ENCODE measurements around the gene KCTD16.

KCTD16 gene

GRCh38 chr5:144207875-144208444 lies 37.3 kb downstream of the KCTD16 start:
- no peak for DNase-seq (ENCODE audit: low read depth in 2 of 2)

- DNase-seq (ENCODE audit: low read depth in 2 of 2): no peak
Observed at GRCh38 chr5:144209361-144209760, 38.7 kb downstream of the KCTD16 start.

GRCh38 chr5:144210655-144211054 lies 40.0 kb downstream of the KCTD16 start:
- DNase-seq (ENCODE audit: low read depth in 2 of 2): no peak

- DNase-seq (ENCODE audit: low read depth in 2 of 2): no peak
Observed at GRCh38 chr5:144219869-144220268, 49.2 kb downstream of the KCTD16 start.

GRCh38 chr5:144227363-144227999 lies 56.8 kb downstream of the KCTD16 start:
- DNase-seq (ENCODE audit: low read depth in 2 of 2): no peak

- DNase-seq (ENCODE audit: low read depth in 2 of 2): no peak
Observed at GRCh38 chr5:144230806-144231205, 60.1 kb downstream of the KCTD16 start.

GRCh38 chr5:144232285-144232684 lies 61.6 kb downstream of the KCTD16 start:
- no peak for DNase-seq (ENCODE audit: low read depth in 2 of 2)

GRCh38 chr5:144236499-144236898 lies 65.8 kb downstream of the KCTD16 start:
- DNase-seq (ENCODE audit: low read depth in 2 of 2): no peak

- no peak for DNase-seq (ENCODE audit: low read depth in 2 of 2)
Observed at GRCh38 chr5:144237851-144238250, 67.2 kb downstream of the KCTD16 start.

DNA sequence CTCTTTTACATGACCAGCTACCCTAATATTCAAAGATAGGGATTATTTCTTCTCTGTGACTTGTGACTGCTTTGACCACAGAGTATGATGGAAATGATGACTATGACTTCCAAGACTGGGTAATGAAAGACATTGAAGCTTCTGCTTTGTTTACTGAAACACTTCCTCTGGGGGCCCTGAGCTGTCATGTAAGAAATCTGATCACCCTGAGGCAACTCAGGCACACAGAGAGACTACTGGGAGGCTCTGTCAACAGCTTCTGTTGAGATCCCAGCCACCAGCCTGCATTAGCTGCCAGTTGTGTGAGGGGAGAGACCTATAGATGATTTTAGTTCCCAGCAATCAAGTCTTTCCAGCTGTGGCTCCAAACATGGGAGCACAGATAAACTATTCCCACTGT lies 76.5 kb downstream of the KCTD16 start:
- DNase-seq (ENCODE audit: low read depth in 2 of 2): no peak

GRCh38 chr5:144248015-144248414 lies 77.3 kb downstream of the KCTD16 start:
- no peak for DNase-seq (ENCODE audit: low read depth in 2 of 2)

- DNase-seq (ENCODE audit: low read depth in 2 of 2): no peak
Observed at GRCh38 chr5:144249755-144250464, 79.2 kb downstream of the KCTD16 start.

GRCh38 chr5:144254552-144254951 lies 83.9 kb downstream of the KCTD16 start:
- no peak for DNase-seq (ENCODE audit: low read depth in 2 of 2)

- DNase-seq (ENCODE audit: low read depth in 2 of 2): no peak
Observed at GRCh38 chr5:144260121-144260520, 89.4 kb downstream of the KCTD16 start.

GRCh38 chr5:144265643-144266247 lies 95.1 kb downstream of the KCTD16 start:
- DNase-seq (ENCODE audit: low read depth in 2 of 2): no peak

- no peak for DNase-seq (ENCODE audit: low read depth in 2 of 2)
Observed at GRCh38 chr5:144267961-144268513, 97.4 kb downstream of the KCTD16 start.

GRCh38 chr5:144273232-144274027 lies 102.8 kb downstream of the KCTD16 start:
- no peak for DNase-seq (ENCODE audit: low read depth in 2 of 2)

DNA sequence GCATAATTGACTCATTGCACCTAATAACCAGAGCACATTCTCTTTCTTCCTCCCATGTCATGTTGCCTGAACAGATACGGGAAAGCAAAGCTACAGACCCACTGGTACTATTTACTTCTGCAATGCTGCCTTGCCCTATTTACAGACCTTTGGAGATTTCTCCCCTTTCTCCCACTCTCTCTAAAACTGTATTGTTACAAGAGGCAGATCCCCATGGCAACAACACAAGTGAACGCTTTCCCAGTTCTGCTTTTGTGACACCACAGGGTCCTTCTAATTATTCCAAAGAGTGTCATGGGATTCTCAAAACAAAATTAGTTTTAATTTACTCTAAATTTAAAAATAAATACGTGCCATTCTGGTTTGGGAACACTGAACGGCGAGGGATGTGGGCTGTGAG lies 104.7 kb downstream of the KCTD16 start:
- no peak for DNase-seq (ENCODE audit: low read depth in 2 of 2)

- DNase-seq (ENCODE audit: low read depth in 2 of 2): no peak
Observed at GRCh38 chr5:144276034-144276822, 105.6 kb downstream of the KCTD16 start.

GRCh38 chr5:144281784-144282183 lies 111.1 kb downstream of the KCTD16 start:
- no peak for DNase-seq (ENCODE audit: low read depth in 2 of 2)

DNA sequence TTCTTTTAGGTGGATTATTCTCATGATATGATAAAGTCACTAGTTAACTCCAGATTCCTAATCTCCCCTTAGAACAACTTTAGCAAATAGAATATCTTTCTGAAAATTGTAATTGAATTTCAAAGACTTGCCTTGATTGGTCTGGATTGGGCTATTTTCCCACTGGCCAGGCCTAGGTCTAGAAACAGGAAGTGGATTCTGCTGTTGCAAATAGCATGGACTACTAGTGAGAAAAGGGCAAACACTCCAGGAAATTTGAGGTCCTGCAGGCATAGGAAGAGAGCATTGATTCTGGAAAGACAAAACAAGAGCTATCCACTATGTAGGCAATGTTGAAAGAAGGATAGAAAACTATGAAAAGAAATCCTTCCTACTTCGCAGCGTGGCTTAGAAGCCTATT lies 113.4 kb downstream of the KCTD16 start:
- DNase-seq (ENCODE audit: low read depth in 2 of 2): no peak

Measured in stimulated activated CD8-positive, alpha-beta memory T cell treated with anti-CD3 and anti-CD28 coated beads, Interleukin-7, amount 100 ng/mL, for 4 hours (primary cell).